Measurements from ENCODE around the gene ZNF385A.

GRCh38 chr12:54359762-54360351 is 24.7 kb downstream of the ZNF385A start:
- TF ChIP-seq CTCF (IDR thresholded peaks at IDR 0.05; ENCODE audit: low read depth, low read length, poor library complexity, severe bottlenecking) (no peak), EZH2phosphoT487 (IDR thresholded peaks at IDR 0.05; ENCODE audit: borderline replicate concordance, low read length) (no peak)

All from DOHH2 (cell line).